Lower leg skin (tissue), 3 donors: ENCODE measurements around the gene CGREF1.

ENCODE experiments used
- CTCF ChIP-seq, 3 donors: fragments of 450-650 bp; IDR thresholded peaks; one replicate each; pipeline ENCODE4 v1.5.1; 2016; ENCODE audit warnings: antibody characterized with exemption in 3 of 3, mild to moderate bottlenecking in 3 of 3, moderate library complexity in 2 of 3
- POLR2A ChIP-seq, 2 donors: fragments of 450-650 bp; IDR thresholded peaks; one replicate each; pipeline ENCODE4 v1.6.1; 2016 to 2017; ENCODE audit warnings: antibody characterized with exemption in 2 of 2, mild to moderate bottlenecking in 1 of 2, moderate library complexity in 1 of 2

GRCh38 chr2:27082773-27083409 is 36.0 kb downstream of the CGREF1 start:
- TF ChIP-seq CTCF (IDR thresholded peaks at IDR 0.05) (no peak), POLR2A (IDR thresholded peaks at IDR 0.05) (no peak)
